Loucy (cell line): Measurements from ENCODE around the gene MAST4.

Source experiments
- CTCF ChIP-seq: fragments of 200-600 bp; sonication (generic); conservative IDR thresholded peaks from 2 replicates; pipeline ENCODE4 v1.5.1; 2014; ENCODE audit warnings: mild to moderate bottlenecking, antibody characterized with exemption, low read length
- EZH2phosphoT487 ChIP-seq: fragments of 200-600 bp; IDR thresholded peaks from 2 replicates; pipeline ENCODE4 v1.6.1; 2018; ENCODE audit warnings: antibody characterized with exemption, mild to moderate bottlenecking, moderate library complexity, borderline replicate concordance

GRCh38 chr5:66908230-66908629 lies 312.0 kb downstream of the MAST4 start:
- TF ChIP-seq CTCF (no peak), EZH2phosphoT487 (no peak)
